ENCODE data around the gene GSC.

GRCh38 chr14:94773061-94773648 lies 3.2 kb upstream of the GSC start:
- TF ChIP-seq ASH2L (IDR thresholded peaks at IDR 0.05; ENCODE audit: borderline replicate concordance, low read depth) (no peak), TBL1XR1 (IDR thresholded peaks at IDR 0.05; ENCODE audit: low read depth, low read length) (no peak), KAT2A (conservative IDR thresholded peaks at IDR 0.05; ENCODE audit: control insufficient read depth, low read depth, low read length) (no peak), EZH2 (IDR thresholded peaks at IDR 0.05; ENCODE audit: borderline replicate concordance, control insufficient read depth, low read depth, low read length) (no peak), ETV6 (conservative IDR thresholded peaks at IDR 0.05 in 1 of 2, IDR thresholded peaks at IDR 0.05 in 1 of 2; ENCODE audit: borderline replicate concordance in 1 of 2, low read depth in 1 of 2) (no peak), ZZZ3 (IDR thresholded peaks at IDR 0.05; ENCODE audit: control insufficient read depth, insufficient read length, low read depth) (no peak), GABPA (IDR thresholded peaks at IDR 0.05; ENCODE audit: low read depth) (no peak), NFYB (IDR thresholded peaks at IDR 0.05; ENCODE audit: insufficient read depth, low read depth, low read length) (no peak)
